GM10266 (cell line): ENCODE results near the gene RBM15B.
A peak's percentile ranks its signal among the peaks of the same experiment; 100 is the strongest.
"Not testable (repeated sequence)": the region's sequence is repeated elsewhere in the genome, so short reads cannot be mapped to it uniquely, and the experiment has no call there.

Experiments used
- DNase-seq: peaks from one replicate; pipeline ENCODE4 v3.0.0; 2012; ENCODE audit errors: extremely low spot score
- TF ChIP-seq, protein P1 (sequence below): IDR thresholded peaks from 2 replicates; pipeline ENCODE4 v1.5.1; 2012; ENCODE audit warnings: mild to moderate bottlenecking, low read depth; ENCODE audit not compliant: control insufficient read depth, insufficient read depth; ENCODE audit errors: missing control alignments

Gene RBM15B

GRCh38 chr3:51384055-51384725, 6.9 kb upstream of the RBM15B start:
- TF ChIP-seq, protein P1, sequence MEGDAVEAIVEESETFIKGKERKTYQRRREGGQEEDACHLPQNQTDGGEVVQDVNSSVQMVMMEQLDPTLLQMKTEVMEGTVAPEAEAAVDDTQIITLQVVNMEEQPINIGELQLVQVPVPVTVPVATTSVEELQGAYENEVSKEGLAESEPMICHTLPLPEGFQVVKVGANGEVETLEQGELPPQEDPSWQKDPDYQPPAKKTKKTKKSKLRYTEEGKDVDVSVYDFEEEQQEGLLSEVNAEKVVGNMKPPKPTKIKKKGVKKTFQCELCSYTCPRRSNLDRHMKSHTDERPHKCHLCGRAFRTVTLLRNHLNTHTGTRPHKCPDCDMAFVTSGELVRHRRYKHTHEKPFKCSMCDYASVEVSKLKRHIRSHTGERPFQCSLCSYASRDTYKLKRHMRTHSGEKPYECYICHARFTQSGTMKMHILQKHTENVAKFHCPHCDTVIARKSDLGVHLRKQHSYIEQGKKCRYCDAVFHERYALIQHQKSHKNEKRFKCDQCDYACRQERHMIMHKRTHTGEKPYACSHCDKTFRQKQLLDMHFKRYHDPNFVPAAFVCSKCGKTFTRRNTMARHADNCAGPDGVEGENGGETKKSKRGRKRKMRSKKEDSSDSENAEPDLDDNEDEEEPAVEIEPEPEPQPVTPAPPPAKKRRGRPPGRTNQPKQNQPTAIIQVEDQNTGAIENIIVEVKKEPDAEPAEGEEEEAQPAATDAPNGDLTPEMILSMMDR = no peak
- peak; percentile 44 for DNase-seq

- TF ChIP-seq, protein P1 = no peak
- peak; percentile 100 for DNase-seq
Measured at GRCh38 chr3:51384726-51385473, 6.2 kb upstream of the RBM15B start, which contains the start of gene MANF. MANF (plus strand) TSS chr3:51385291; CDS start chr3:51385343, 52 bp downstream.

- DNase-seq = no peak
- TF ChIP-seq, protein P1 = no peak
Measured at GRCh38 chr3:51385621-51386091, 5.4 kb upstream of the RBM15B start.

GRCh38 chr3:51386159-51386851, 4.8 kb upstream of the RBM15B start:
- TF ChIP-seq, protein P1 = no peak
- DNase-seq = no peak

DNA sequence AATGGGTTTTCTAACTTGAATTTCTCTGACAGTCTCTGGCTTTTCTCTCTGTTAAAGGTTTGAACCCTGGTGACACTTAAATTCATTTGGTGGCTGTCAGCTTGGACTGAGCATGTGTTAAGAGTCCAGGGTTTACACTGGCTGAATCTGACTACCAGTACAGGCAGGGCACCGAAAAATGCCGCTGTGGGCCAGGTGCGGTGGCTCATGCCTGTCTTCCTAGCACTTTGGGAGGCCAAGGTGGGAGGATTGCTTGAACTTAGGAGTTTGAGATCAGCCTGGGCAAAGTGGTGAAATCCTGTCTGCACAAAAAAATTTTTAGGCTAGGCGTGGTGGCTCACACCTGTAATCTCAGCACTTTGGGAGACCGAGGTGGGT, 4.2 kb upstream of the RBM15B start:
- no peak for DNase-seq
- TF ChIP-seq, protein P1 = no peak

GRCh38 chr3:51387281-51387680, 3.8 kb upstream of the RBM15B start:
- not testable (repeated sequence) for DNase-seq

GRCh38 chr3:51388286-51389029, 2.6 kb upstream of the RBM15B start:
- DNase-seq = no peak
- TF ChIP-seq, protein P1 = no peak
